ENCODE measurements around the gene ATP6V1B1. TPM values are rescaled to one million over a fixed set of nuclear protein-coding genes. Genes with fewer than 3 reads are reported as not detected.

Gene ATP6V1B1
- total and polyA plus RNA-seq, 10 of the 15 experiments (the other 5 are each of a cell fraction or from before 2014, with no cell fraction given): not detected

GRCh38 chr2:70967189-70967588 is 31.5 kb downstream of the ATP6V1B1 start:
- H3K9me3 ChIP-seq (replicated peaks; ENCODE audit: control insufficient read depth, insufficient read depth, low read length): no peaks in the 10 kb centered on the region
- DNase-seq (ENCODE audit: low read depth, low spot score) (no peak), FAIRE-seq (no peak), ATAC-seq (no peak)
- H3K4me1 ChIP-seq (ENCODE audit: control insufficient read depth, insufficient read depth, low read length): no peaks in the 10 kb centered on the region
- intact Hi-C loops (cut with micrococcal nuclease; ENCODE audit: unreplicated experiment): no loop called here
- H3K36me3 ChIP-seq (ENCODE audit: control insufficient read depth in 2 of 2, insufficient read depth in 2 of 2, low read length in 1 of 2): no peaks in the 10 kb centered on the region
- peaks cover 0 to 3% of the 10 kb centered on the region in 2 experiments; a peak in 1 of 4 replicates for H3K27me3 ChIP-seq (replicated peaks in 1 of 2; ENCODE audit: control insufficient read depth in 2 of 2, insufficient read depth in 2 of 2, low read length in 1 of 2)
- in situ Hi-C loops (cut with MboI): no loop called here
- SMC1A ChIA-PET (ENCODE audit: uncharacterized antibody, unreplicated experiment): interaction anchor here (2.2 kb wide), 1 partner anchor 34 kb away, joined by 5 read pairs; no protein-coding TSS in a partner anchor
- H3K79me2 ChIP-seq (ENCODE audit: control insufficient read depth, insufficient read depth, low read length): no peaks in the 10 kb centered on the region
- H3K4me2 ChIP-seq (ENCODE audit: control insufficient read depth, insufficient read depth): no peak overlapping the region
- no peak overlapping the region for H2AFZ ChIP-seq (ENCODE audit: control insufficient read depth, low read depth, low read length)
- no peak overlapping the region for H3K9ac ChIP-seq (ENCODE audit: control insufficient read depth, insufficient read depth, low read length)
- POLR2A ChIA-PET: no interaction called here
- no peak overlapping the region for H3K4me3 ChIP-seq
- BruUV-seq (replicated peaks): no TSS peak
- no peak for TF ChIP-seq CHD1 (IDR thresholded peaks at IDR 0.05; ENCODE audit: low read depth, low read length)
- TF ChIP-seq TAF1 (IDR thresholded peaks at IDR 0.05; ENCODE audit: borderline replicate concordance, low read depth, low read length): no peak
- no peak for TF ChIP-seq ZNF217 (IDR thresholded peaks at IDR 0.05)
- TF ChIP-seq BCL11A (IDR thresholded peaks at IDR 0.05; ENCODE audit: low read depth, low read length): no peak
- TF ChIP-seq ZNF207 (IDR thresholded peaks at IDR 0.05; ENCODE audit: borderline replicate concordance): no peak
- no peak for TF ChIP-seq RFX5 (IDR thresholded peaks at IDR 0.05; ENCODE audit: low read depth, low read length)
- no peak for TF ChIP-seq IKZF1 (conservative IDR thresholded peaks at IDR 0.05)
- no peak for TF ChIP-seq BRCA1 (IDR thresholded peaks at IDR 0.05; ENCODE audit: low read depth, low read length)
- TF ChIP-seq RELA (IDR thresholded peaks at IDR 0.05; ENCODE audit: borderline replicate concordance, partially characterized antibody): no peak
- no peak for TF ChIP-seq POLR2AphosphoS5 (IDR thresholded peaks at IDR 0.05; ENCODE audit: low read length)
- TF ChIP-seq PKNOX1 (IDR thresholded peaks at IDR 0.05): no peak
- no peak for TF ChIP-seq IRF5 (IDR thresholded peaks at IDR 0.05; ENCODE audit: borderline replicate concordance)
- TF ChIP-seq RBBP5 (conservative IDR thresholded peaks at IDR 0.05): no peak
- no peak for TF ChIP-seq JUND (IDR thresholded peaks at IDR 0.05; ENCODE audit: low read depth, low read length)
- no peak for TF ChIP-seq BCL3 (IDR thresholded peaks at IDR 0.05; ENCODE audit: borderline replicate concordance, insufficient read depth, low read depth, low read length, poor library complexity, severe bottlenecking)
- no peak for TF ChIP-seq HDGF (IDR thresholded peaks at IDR 0.05)
- no peak for TF ChIP-seq NFXL1 (IDR thresholded peaks at IDR 0.05; ENCODE audit: borderline replicate concordance)
- H3K27ac ChIP-seq (ENCODE audit: control insufficient read depth, insufficient read depth): no peak overlapping the region
- 31% methylated on average over 4 of the region's 4 CpGs for WGBS (ENCODE audit: insufficient coverage, insufficient replicate concordance, low lambda C conversion rate, missing lambda C conversion rate)
- RAD21 ChIA-PET (ENCODE audit: unreplicated experiment): no interaction called here
- CTCF ChIA-PET: interaction anchor here (0.7 to 6.7 kb wide), 7 partner anchors 8 to 134 kb away, joined by 3 to 72 read pairs (median 4); partner anchors contain the start of gene ANKRD53
- H4K20me1 ChIP-seq (ENCODE audit: control insufficient read depth, insufficient read depth): no peaks in the 10 kb centered on the region

All from GM12878 (cell line).